ENCODE results near the gene BNIP5. TPM values are rescaled to one million over a fixed set of nuclear protein-coding genes. Genes with fewer than 3 reads are reported as not detected.

Gene BNIP5
- total RNA-seq, 1 experiment from 2014 or later, result not detected

- Mint-ChIP-seq H3K36me3 (no peaks in the 10 kb centered on the region), H3K27ac (no peak overlapping the region), H3K4me3 (no peak overlapping the region), H3K4me1 (peaks cover 19% of the 10 kb centered on the region), H3K9me3 (no peaks in the 10 kb centered on the region), H3K27me3 (ENCODE audit: low read depth) (peaks cover 18% of the 10 kb centered on the region)
- DNase-seq (ENCODE audit: low spot score) (no peak), ATAC-seq (no peak)
- POLR2A ChIA-PET, result no interaction called here
- CTCF ChIA-PET, result no interaction called here
- TF ChIP-seq MXD4 (CRISPR knock-in tag; IDR thresholded peaks at IDR 0.05; ENCODE audit: borderline replicate concordance) (no peak), ZNF317 (CRISPR knock-in tag; IDR thresholded peaks at IDR 0.05; ENCODE audit: borderline replicate concordance, low read depth) (no peak), GABPB1 (CRISPR knock-in tag; IDR thresholded peaks at IDR 0.05) (no peak), GTF2I (CRISPR knock-in tag; conservative IDR thresholded peaks at IDR 0.05) (no peak), ZNF423 (CRISPR knock-in tag; IDR thresholded peaks at IDR 0.05) (no peak), ATF3 (CRISPR knock-in tag; conservative IDR thresholded peaks at IDR 0.05) (no peak), NR3C1 (CRISPR knock-in tag; conservative IDR thresholded peaks at IDR 0.05; ENCODE audit: low read depth) (no peak), ZBTB43 (CRISPR knock-in tag; IDR thresholded peaks at IDR 0.05) (no peak), ZNF512 (CRISPR knock-in tag; IDR thresholded peaks at IDR 0.05; ENCODE audit: borderline replicate concordance) (no peak)
Observed at GRCh38 chr6:36336208-36336710, 429 bp downstream of the BNIP5 start.

GRCh38 chr6:36335465-36336207 lies 1.1 kb downstream of the BNIP5 start:
- ChIA-PET POLR2A (no interaction called here), CTCF (interaction anchor here (2.4 kb wide), 1 partner anchor 33 kb away, joined by 12 read pairs; no protein-coding TSS in a partner anchor)
- Mint-ChIP-seq H3K4me3 (no peak overlapping the region), H3K27ac (no peak overlapping the region), H3K27me3 (ENCODE audit: low read depth) (peaks cover 16% of the 10 kb centered on the region), H3K9me3 (no peaks in the 10 kb centered on the region), H3K4me1 (peaks cover 15% of the 10 kb centered on the region), H3K36me3 (no peaks in the 10 kb centered on the region)
- no peak for DNase-seq (ENCODE audit: low spot score)
- no peak for ATAC-seq
- TF ChIP-seq ZNF532 (CRISPR knock-in tag; IDR thresholded peaks at IDR 0.05; ENCODE audit: borderline replicate concordance) (no peak), SMAD4 (CRISPR knock-in tag; IDR thresholded peaks at IDR 0.05) (no peak), ZNF219 (CRISPR knock-in tag; IDR thresholded peaks at IDR 0.05; ENCODE audit: borderline replicate concordance) (no peak), MLX (CRISPR knock-in tag; IDR thresholded peaks at IDR 0.05) (no peak), TCF7 (CRISPR knock-in tag; IDR thresholded peaks at IDR 0.05; ENCODE audit: low read depth) (no peak), FOXP1 (CRISPR knock-in tag; IDR thresholded peaks at IDR 0.05; ENCODE audit: borderline replicate concordance) (no peak), MYBL2 (CRISPR knock-in tag; IDR thresholded peaks at IDR 0.05) (no peak), ARID4B (CRISPR knock-in tag; IDR thresholded peaks at IDR 0.05; ENCODE audit: borderline replicate concordance) (no peak), ZNF121 (CRISPR knock-in tag; IDR thresholded peaks at IDR 0.05) (no peak), SOX15 (CRISPR knock-in tag; IDR thresholded peaks at IDR 0.05) (no peak), GABPB1 (CRISPR knock-in tag; IDR thresholded peaks at IDR 0.05) (no peak)
